Measurements from ENCODE around the gene PPFIA1. TPM values are rescaled to one million over a fixed set of nuclear protein-coding genes. Genes with fewer than 3 reads are reported as not detected.
A peak's percentile ranks its signal among the peaks of the same experiment; 100 is the strongest.

The PPFIA1 gene
- total and polyA plus RNA-seq, 2 of the 13 experiments (the other 11 are each of a cell fraction or from before 2014, with no cell fraction given) = 29.9 to 45.2 TPM

DNA sequence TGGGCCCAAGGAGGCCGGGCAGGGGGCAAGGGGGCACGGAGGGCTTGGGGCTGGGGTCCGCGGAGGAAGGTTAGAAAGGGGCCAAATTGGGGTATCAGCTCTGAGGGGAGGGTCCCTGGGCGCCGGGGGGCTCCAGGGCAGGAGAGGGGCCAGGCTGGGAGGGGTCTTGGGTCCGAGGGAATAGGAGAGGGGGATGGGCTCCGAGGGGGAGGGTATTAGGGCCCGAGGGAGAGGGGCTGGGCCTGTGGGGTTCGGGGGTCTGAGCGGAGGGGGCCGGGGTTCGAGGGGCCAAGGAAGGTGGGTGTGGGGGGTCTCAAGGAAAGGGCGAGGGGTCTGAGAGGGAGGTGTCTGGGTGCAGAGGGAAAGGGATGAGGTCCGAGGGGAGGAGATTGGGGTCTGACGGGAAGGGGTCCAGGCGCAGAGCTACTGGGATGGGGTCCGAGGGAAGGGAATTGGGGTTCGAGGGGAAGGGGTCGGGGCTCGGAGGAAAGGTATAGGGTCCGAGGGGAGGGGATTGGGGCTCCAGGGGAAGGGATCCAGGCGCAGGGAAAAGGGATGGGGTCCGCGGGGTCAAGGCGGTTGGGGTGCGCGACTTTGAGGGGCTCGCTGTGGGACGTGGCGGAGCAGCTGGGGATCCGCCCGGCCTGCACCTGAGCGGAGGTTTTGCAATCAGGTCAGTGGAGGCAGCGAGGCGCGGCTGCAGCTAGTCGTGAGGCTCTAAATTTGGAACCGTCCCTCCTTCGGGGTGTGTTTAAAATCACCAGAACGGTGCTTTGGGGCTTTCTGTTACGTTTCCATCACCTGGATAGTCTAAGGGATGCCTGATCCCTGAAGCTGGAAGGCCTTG lies 128.6 kb downstream of the PPFIA1 start (continued):
- TF ChIP-seq, protein P1, sequence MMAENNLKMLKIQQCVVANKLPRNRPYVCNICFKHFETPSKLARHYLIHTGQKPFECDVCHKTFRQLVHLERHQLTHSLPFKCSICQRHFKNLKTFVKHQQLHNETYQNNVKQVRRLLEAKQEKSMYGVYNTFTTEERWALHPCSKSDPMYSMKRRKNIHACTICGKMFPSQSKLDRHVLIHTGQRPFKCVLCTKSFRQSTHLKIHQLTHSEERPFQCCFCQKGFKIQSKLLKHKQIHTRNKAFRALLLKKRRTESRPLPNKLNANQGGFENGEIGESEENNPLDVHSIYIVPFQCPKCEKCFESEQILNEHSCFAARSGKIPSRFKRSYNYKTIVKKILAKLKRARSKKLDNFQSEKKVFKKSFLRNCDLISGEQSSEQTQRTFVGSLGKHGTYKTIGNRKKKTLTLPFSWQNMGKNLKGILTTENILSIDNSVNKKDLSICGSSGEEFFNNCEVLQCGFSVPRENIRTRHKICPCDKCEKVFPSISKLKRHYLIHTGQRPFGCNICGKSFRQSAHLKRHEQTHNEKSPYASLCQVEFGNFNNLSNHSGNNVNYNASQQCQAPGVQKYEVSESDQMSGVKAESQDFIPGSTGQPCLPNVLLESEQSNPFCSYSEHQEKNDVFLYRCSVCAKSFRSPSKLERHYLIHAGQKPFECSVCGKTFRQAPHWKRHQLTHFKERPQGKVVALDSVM (CRISPR knock-in tag; IDR thresholded peaks at IDR 0.05) = peak; percentile 71
- TF ChIP-seq ELF4 (CRISPR knock-in tag; IDR thresholded peaks at IDR 0.05; ENCODE audit: borderline replicate concordance) (no peak), PHF8 (CRISPR knock-in tag; IDR thresholded peaks at IDR 0.05) (peak; percentile 41; the same call in 1 of the 2 replicates), ZNF724P (CRISPR knock-in tag; IDR thresholded peaks at IDR 0.05; ENCODE audit: borderline replicate concordance) (0 out of 2 replicates have a peak, but pooled peaks have one; percentile 37), CEBPB (IDR thresholded peaks at IDR 0.05; ENCODE audit: borderline replicate concordance, low read depth, low read length) (peak; percentile 57; the same call in 1 of the 2 replicates), ZNF790 (CRISPR knock-in tag; IDR thresholded peaks at IDR 0.05; ENCODE audit: borderline replicate concordance) (0 out of 2 replicates have a peak, but pooled peaks have one; percentile 2), NR2F6 (IDR thresholded peaks at IDR 0.05) (peak; percentile 5; the same call in 1 of the 2 replicates), NR2F6 (CRISPR knock-in tag; IDR thresholded peaks at IDR 0.05) (no peak), MNT (IDR thresholded peaks at IDR 0.05) (no peak), POLR2G (IDR thresholded peaks at IDR 0.05; ENCODE audit: low read depth, low read length) (no peak), CEBPG (CRISPR knock-in tag; IDR thresholded peaks at IDR 0.05) (peak; percentile 52; the same call in 1 of the 2 replicates), ZBTB7A (CRISPR knock-in tag; IDR thresholded peaks at IDR 0.05) (peak; percentile 37; the same call in 1 of the 2 replicates)
- TF ChIP-seq, protein P2, sequence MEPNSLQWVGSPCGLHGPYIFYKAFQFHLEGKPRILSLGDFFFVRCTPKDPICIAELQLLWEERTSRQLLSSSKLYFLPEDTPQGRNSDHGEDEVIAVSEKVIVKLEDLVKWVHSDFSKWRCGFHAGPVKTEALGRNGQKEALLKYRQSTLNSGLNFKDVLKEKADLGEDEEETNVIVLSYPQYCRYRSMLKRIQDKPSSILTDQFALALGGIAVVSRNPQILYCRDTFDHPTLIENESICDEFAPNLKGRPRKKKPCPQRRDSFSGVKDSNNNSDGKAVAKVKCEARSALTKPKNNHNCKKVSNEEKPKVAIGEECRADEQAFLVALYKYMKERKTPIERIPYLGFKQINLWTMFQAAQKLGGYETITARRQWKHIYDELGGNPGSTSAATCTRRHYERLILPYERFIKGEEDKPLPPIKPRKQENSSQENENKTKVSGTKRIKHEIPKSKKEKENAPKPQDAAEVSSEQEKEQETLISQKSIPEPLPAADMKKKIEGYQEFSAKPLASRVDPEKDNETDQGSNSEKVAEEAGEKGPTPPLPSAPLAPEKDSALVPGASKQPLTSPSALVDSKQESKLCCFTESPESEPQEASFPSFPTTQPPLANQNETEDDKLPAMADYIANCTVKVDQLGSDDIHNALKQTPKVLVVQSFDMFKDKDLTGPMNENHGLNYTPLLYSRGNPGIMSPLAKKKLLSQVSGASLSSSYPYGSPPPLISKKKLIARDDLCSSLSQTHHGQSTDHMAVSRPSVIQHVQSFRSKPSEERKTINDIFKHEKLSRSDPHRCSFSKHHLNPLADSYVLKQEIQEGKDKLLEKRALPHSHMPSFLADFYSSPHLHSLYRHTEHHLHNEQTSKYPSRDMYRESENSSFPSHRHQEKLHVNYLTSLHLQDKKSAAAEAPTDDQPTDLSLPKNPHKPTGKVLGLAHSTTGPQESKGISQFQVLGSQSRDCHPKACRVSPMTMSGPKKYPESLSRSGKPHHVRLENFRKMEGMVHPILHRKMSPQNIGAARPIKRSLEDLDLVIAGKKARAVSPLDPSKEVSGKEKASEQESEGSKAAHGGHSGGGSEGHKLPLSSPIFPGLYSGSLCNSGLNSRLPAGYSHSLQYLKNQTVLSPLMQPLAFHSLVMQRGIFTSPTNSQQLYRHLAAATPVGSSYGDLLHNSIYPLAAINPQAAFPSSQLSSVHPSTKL (CRISPR knock-in tag; IDR thresholded peaks at IDR 0.05) = no peak

Measured in HepG2 (cell line).